Testis (tissue), 3 donors: Measurements from ENCODE around the gene FEM1C. TPM values are rescaled to one million over a fixed set of nuclear protein-coding genes. Genes with fewer than 3 reads are reported as not detected.

ENCODE experiments used
- DNase-seq: peaks from one replicate; pipeline ENCODE4 v3.0.0-alpha.2; 2019
- H3K27ac ChIP-seq, 2 donors: fragments of 200-600 bp; sonication (generic); one replicate each; pipeline ENCODE4 v1.5.1; 2019
- H3K27me3 ChIP-seq: fragments of 200-600 bp; sonication (generic); one replicate; pipeline ENCODE4 v1.5.1; 2019
- H3K36me3 ChIP-seq: fragments of 200-600 bp; sonication (generic); one replicate; pipeline ENCODE4 v1.5.1; 2017; ENCODE audit warnings: low read depth; ENCODE audit errors: missing control alignments
- H3K4me1 ChIP-seq: fragments of 200-600 bp; sonication (generic); one replicate; pipeline ENCODE4 v1.5.1; 2019
- H3K4me3 ChIP-seq, 2 donors: fragments of 200-600 bp; sonication (generic); one replicate each; pipeline ENCODE4 v1.5.1; 2017 to 2019
- H3K9me3 ChIP-seq: fragments of 200-600 bp; sonication (generic); one replicate; pipeline ENCODE4 v1.5.1; 2017
- POLR2A ChIP-seq: fragments of 450-650 bp; IDR thresholded peaks from one replicate; pipeline ENCODE4 v1.6.1; 2017; ENCODE audit warnings: antibody characterized with exemption, mild to moderate bottlenecking, moderate library complexity
- WGBS, 2 donors: methylation state at CpG; one replicate each; pipeline ENCODE4 v1.1.5; 2018; 5-methylcytosine and 5-hydroxymethylcytosine counted together
- intact Hi-C: fragments of 100-400 bp; cut with DNase I; formaldehyde crosslinking; loops from one replicate; pipeline ENCODE4 v1.15.1; 2023; ENCODE audit warnings: low total_unique reads
- polyA plus RNA-seq: library from polyadenylated mRNA; stranded (reverse); fragments of 350-450 nt; fragmentation: Illumina TruSeq; extraction: RNeasy Lipid Tissue Mini Kit (QIAGEN cat#74804); gene quantifications from one replicate; pipeline ENCODE4 v1.2.3, GENCODE V29; 2014; ENCODE audit warnings: low read depth, low replicate concordance; ENCODE audit not compliant: insufficient read depth
- total RNA-seq, 2 donors: library from RNA; depleted of rRNA; stranded (reverse); fragments of >200 nt; gene quantifications; one replicate each; pipeline ENCODE4 v1.2.3, GENCODE V29; 2016
- TF ChIP-seq, protein P1 (sequence below), 3 experiments: fragments of 450-650 bp in 2 of 3; fragments of 200-600 bp in 1 of 3; sonication (generic) in 1 of 3; IDR thresholded peaks; one replicate each; pipeline ENCODE4 v1.5.1; 2016 to 2019; ENCODE audit warnings: antibody characterized with exemption in 3 of 3, mild to moderate bottlenecking in 2 of 3, moderate library complexity in 1 of 3

The FEM1C gene
- total and polyA plus RNA-seq, 3 donors from 2014 or later = 20.0 to 28.7 (median 25.9) TPM

DNA sequence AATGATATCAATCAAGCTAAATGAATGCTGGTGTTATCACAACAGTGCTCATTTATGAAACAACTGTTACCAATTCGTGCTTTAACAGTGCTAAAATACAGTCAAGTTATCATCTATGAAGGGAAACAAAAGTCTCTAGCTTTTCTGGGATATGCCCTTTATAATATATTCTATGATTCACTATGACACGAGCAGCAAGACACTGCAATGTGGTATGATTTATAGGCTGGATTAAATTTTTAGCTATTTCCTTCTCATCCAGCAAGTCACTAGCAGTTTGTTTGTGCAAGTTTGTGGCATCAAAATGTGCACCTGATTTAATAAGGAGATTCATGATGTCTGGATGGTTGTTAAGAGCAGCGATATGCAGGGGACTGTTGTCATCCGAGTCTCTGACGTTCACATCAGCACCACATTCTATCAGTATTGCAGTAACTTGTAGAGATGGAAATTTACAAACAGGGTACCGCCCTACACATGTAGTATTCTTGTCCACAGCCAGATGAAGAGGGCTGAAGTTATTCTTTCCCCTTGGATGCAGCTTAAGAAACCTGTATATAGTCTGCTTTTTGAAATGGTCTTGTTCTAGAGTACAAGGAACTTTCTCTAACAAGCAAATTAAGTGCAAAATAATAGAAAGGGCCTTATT is 20.3 kb downstream of the FEM1C start:
- DNase-seq = no peak
- H3K27ac ChIP-seq = no peak overlapping the region
- no peak overlapping the region for H3K4me3 ChIP-seq
- H3K27me3 ChIP-seq = no peaks in the 10 kb centered on the region
- intact Hi-C loops = no loop called here
- H3K36me3 ChIP-seq = no peaks in the 10 kb centered on the region
- 79 to 86% methylated on average over 6 of the region's 6 CpGs for WGBS, 2 donors
- TF ChIP-seq, protein P1, sequence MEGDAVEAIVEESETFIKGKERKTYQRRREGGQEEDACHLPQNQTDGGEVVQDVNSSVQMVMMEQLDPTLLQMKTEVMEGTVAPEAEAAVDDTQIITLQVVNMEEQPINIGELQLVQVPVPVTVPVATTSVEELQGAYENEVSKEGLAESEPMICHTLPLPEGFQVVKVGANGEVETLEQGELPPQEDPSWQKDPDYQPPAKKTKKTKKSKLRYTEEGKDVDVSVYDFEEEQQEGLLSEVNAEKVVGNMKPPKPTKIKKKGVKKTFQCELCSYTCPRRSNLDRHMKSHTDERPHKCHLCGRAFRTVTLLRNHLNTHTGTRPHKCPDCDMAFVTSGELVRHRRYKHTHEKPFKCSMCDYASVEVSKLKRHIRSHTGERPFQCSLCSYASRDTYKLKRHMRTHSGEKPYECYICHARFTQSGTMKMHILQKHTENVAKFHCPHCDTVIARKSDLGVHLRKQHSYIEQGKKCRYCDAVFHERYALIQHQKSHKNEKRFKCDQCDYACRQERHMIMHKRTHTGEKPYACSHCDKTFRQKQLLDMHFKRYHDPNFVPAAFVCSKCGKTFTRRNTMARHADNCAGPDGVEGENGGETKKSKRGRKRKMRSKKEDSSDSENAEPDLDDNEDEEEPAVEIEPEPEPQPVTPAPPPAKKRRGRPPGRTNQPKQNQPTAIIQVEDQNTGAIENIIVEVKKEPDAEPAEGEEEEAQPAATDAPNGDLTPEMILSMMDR (IDR thresholded peaks at IDR 0.05) = no peak
- no peak for TF ChIP-seq POLR2A
- H3K4me1 ChIP-seq = no peaks in the 10 kb centered on the region
- H3K9me3 ChIP-seq = no peaks in the 10 kb centered on the region

DNA sequence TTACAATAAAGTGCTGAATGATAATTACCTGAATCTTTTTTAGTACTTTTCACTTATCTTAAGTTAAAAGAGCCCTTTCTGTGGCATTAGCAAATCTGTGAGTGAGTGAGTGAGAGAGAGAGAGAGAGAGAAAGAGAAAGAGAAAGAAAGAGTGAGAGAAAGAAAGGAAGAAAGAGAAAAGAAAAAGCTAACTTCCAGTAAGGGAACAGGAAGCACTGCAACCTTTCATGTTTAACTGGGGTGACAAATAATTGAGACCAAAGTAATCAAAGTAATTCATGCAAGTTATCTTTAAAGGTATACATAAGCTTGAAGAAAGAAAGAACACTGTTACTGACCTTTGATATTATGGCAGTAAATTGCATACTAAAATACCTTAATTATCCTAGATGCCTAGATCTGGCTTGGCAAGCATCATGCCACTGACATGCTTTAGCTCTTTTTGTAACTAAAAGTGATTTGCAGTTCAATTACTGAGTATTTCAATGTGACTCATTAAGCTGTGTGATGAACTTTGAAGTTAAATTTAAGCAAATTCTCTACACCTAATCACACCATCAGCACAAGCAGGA is 21.7 kb downstream of the FEM1C start:
- intact Hi-C loops = no loop called here
- Histone ChIP-seq H3K27ac (no peak overlapping the region), H3K4me1 (no peaks in the 10 kb centered on the region), H3K36me3 (no peaks in the 10 kb centered on the region), H3K4me3 (no peak overlapping the region), H3K27me3 (no peaks in the 10 kb centered on the region), H3K9me3 (no peaks in the 10 kb centered on the region)
- no peak for TF ChIP-seq POLR2A
- TF ChIP-seq, protein P1 (IDR thresholded peaks at IDR 0.05) = no peak
- DNase-seq = no peak

DNA sequence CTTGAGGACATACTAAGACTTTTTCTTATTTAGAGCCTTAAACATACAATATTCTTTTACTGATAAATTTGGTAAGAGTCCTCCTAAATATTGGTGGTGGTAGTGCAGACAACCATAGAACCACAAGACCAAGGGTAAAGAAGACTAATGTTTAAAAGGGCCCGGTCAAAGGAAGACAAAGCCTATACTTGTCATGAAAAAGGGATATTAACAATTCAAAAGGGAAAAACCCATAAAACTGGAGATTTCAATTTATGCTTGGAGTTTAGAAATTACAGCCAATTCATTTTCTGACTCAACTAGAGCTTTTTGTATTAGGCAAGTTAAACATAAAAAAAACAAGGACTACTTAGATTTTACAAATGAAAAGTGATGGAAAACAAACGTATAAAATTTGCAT is 24.4 kb downstream of the FEM1C start:
- no peak for DNase-seq
- intact Hi-C loops = no loop called here
- Histone ChIP-seq H3K27ac (no peak overlapping the region), H3K4me3 (no peak overlapping the region), H3K4me1 (no peaks in the 10 kb centered on the region), H3K27me3 (no peaks in the 10 kb centered on the region), H3K9me3 (no peaks in the 10 kb centered on the region), H3K36me3 (no peaks in the 10 kb centered on the region)
- TF ChIP-seq, protein P1 (IDR thresholded peaks at IDR 0.05) = no peak
- TF ChIP-seq POLR2A = no peak
- 88 to 93% methylated on average over 2 of the region's 2 CpGs for WGBS, 2 donors

GRCh38 chr5:115516372-115516771 is 28.2 kb downstream of the FEM1C start:
- Histone ChIP-seq H3K27me3 (no peaks in the 10 kb centered on the region), H3K9me3 (no peaks in the 10 kb centered on the region), H3K4me1 (no peaks in the 10 kb centered on the region), H3K27ac (no peak overlapping the region), H3K4me3 (no peak overlapping the region), H3K36me3 (no peaks in the 10 kb centered on the region)
- TF ChIP-seq, protein P1 (IDR thresholded peaks at IDR 0.05) = no peak
- TF ChIP-seq POLR2A = no peak
- DNase-seq = no peak
- 86 to 92% methylated on average over 1 of the region's 1 CpG for WGBS, 2 donors
- intact Hi-C loops = no loop called here

DNA sequence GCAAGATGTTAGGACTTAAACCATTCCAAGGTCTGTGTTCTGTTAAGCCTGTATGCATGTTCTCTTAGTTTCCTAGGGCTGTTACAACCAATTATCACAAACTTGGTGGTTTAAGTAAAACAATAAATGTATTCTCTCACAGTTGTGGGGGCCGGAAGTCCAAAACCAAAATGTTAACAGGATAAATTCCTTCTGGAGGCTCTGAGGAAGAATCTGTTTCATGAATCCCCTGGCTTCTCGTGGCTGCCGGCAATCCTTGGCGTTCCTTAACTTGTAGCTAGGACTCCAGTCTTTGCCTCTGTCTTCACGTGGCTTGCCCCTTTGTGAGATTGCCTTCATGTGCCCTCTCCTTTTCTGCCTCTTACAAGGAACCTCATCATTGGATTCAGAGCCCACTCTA is 30.4 kb downstream of the FEM1C start:
- no peaks in the 10 kb centered on the region for H3K4me1 ChIP-seq
- no peak overlapping the region for H3K27ac ChIP-seq
- no peak overlapping the region for H3K4me3 ChIP-seq
- intact Hi-C loops = no loop called here
- H3K36me3 ChIP-seq = no peaks in the 10 kb centered on the region
- WGBS, 2 donors = 73 to 82% methylated on average over 5 of the region's 5 CpGs
- H3K9me3 ChIP-seq = no peaks in the 10 kb centered on the region
- TF ChIP-seq, protein P1 (IDR thresholded peaks at IDR 0.05) = no peak
- no peak for TF ChIP-seq POLR2A
- DNase-seq = no peak
- H3K27me3 ChIP-seq = no peaks in the 10 kb centered on the region
